ENCODE data around the gene GRPEL1. TPM values are rescaled to one million over a fixed set of nuclear protein-coding genes. Genes with fewer than 3 reads are reported as not detected.

The GRPEL1 gene
- total and polyA plus RNA-seq, 2 of the 4 experiments (the other 2 are of a cell fraction), result 33.0 to 33.9 TPM

- dilution Hi-C loops (cut with HindIII; ENCODE audit: low sequenced_read_pairs, unreplicated experiment), result no loop called here
- Histone ChIP-seq H3K4me2 (ENCODE audit: low read depth, low read length) (no peak overlapping the region), H3K9me3 (ENCODE audit: control insufficient read depth, insufficient read depth, low read length) (peaks cover 3% of the 10 kb centered on the region; the same call in 1 of the 2 replicates), H2BK5ac (ENCODE audit: low read depth, low read length, poor library complexity, severe bottlenecking) (no peak overlapping the region), H2AK9ac (replicated peaks; ENCODE audit: low read depth, low read length, poor library complexity) (no peak overlapping the region), H2BK15ac (ENCODE audit: low read depth, low read length) (no peak overlapping the region), H3K23ac (ENCODE audit: low read depth, low read length) (no peak overlapping the region), H3K18ac (ENCODE audit: low read depth, low read length) (no peak overlapping the region), H3K36me3 (ENCODE audit: control insufficient read depth, insufficient read depth, low read length) (no peaks in the 10 kb centered on the region), H3K27me3 (ENCODE audit: control insufficient read depth, insufficient read depth, low read length) (peaks cover 40% of the 10 kb centered on the region), H2BK20ac (ENCODE audit: low read depth, low read length) (no peak overlapping the region), H4K5ac (ENCODE audit: low read depth, low read length) (no peak overlapping the region), H3K4ac (ENCODE audit: low read depth, low read length) (no peak overlapping the region), H3K4me3 (ENCODE audit: insufficient read depth, low read depth, low read length) (no peak overlapping the region), H3K79me1 (ENCODE audit: low read depth in 1 of 2, low read length in 2 of 2) (no peaks in the 10 kb centered on the region), H2AK5ac (ENCODE audit: low read depth, low read length) (no peak overlapping the region), H3K9ac (ENCODE audit: low read depth, low read length) (no peak overlapping the region), H4K20me1 (ENCODE audit: insufficient read depth, low read length) (no peaks in the 10 kb centered on the region), H4K8ac (ENCODE audit: low read depth in 2 of 2, low read length in 2 of 2) (no peak overlapping the region), H3K4me1 (ENCODE audit: control insufficient read depth, insufficient read depth, low read length) (no peaks in the 10 kb centered on the region), H3K14ac (replicated peaks; ENCODE audit: low read depth, low read length) (no peak overlapping the region), H3K9me1 (ENCODE audit: insufficient read depth, low read length) (no peaks in the 10 kb centered on the region), H2AFZ (replicated peaks; ENCODE audit: low read length, poor library complexity) (no peak overlapping the region), H2BK120ac (ENCODE audit: low read depth, low read length) (no peak overlapping the region), H3K27ac (ENCODE audit: insufficient read depth, low read length) (no peak overlapping the region), H4K91ac (ENCODE audit: insufficient read depth, low read depth, low read length) (no peak overlapping the region), H3K56ac (ENCODE audit: extremely low read depth, insufficient read depth, low read length) (no peak overlapping the region)
- DNase-seq, result no peak
- TF ChIP-seq RAD21 (IDR thresholded peaks at IDR 0.05; ENCODE audit: low read length) (no peak), POLR2A (IDR thresholded peaks at IDR 0.05; ENCODE audit: low read depth, low read length) (no peak), MAFK (IDR thresholded peaks at IDR 0.05; ENCODE audit: low read depth, low read length) (no peak)
- in situ Hi-C loops (cut with MboI; ENCODE audit: low sequenced_read_pairs), result no loop called here
- POLR2A ChIA-PET (ENCODE audit: unreplicated experiment), result no interaction called here
- no TSS peak for BruUV-seq (replicated peaks)
- no peak for ATAC-seq (ENCODE audit: low read depth)
- intact Hi-C loops (cut with micrococcal nuclease), result no loop called here
- WGBS, 2 experiments (ENCODE audit: extremely low coverage in 2 of 2, insufficient read length in 1 of 2), result 14% methylated on average over 3 of the region's 6 CpGs; no CpG with 5 or more reads in 1 of the 2 experiments
- CTCF ChIA-PET, result no interaction called here
These were observed 48.8 kb upstream of the GRPEL1 start for GRCh38 chr4:7116705-7117104.

All from IMR-90 (cell line).